NCI-H187 (cell line): ENCODE results near the gene AHSP.
"Not testable (repeated sequence)": the region's sequence is repeated elsewhere in the genome, so short reads cannot be mapped to it uniquely, and the experiment has no call there.

Experiments
- DNase-seq, 2 experiments: peaks; one replicate each; lab custom pipeline; 2025; lab: John Stamatoyannopoulos, UW

The AHSP gene

GRCh38 chr16:31531096-31531495, 3.4 kb downstream of the AHSP start:
- DNase-seq = no peak

GRCh38 chr16:31532120-31532519, 4.4 kb downstream of the AHSP start:
- no peak for DNase-seq

GRCh38 chr16:31532896-31533295, 5.2 kb downstream of the AHSP start:
- no peak for DNase-seq

GRCh38 chr16:31535737-31536136, 8.0 kb downstream of the AHSP start:
- no peak for DNase-seq

- no peak for DNase-seq
Measured at GRCh38 chr16:31536804-31537361, 9.2 kb downstream of the AHSP start.

- DNase-seq = no peak
Measured at GRCh38 chr16:31537362-31538242, 9.9 kb downstream of the AHSP start.

- not testable (repeated sequence) for DNase-seq
Measured at GRCh38 chr16:31538243-31538598, 10.5 kb downstream of the AHSP start.

- not testable (repeated sequence) for DNase-seq
Measured at GRCh38 chr16:31539762-31540161, 12.1 kb downstream of the AHSP start.

- DNase-seq = no peak
Measured at GRCh38 chr16:31542763-31543162, 15.1 kb downstream of the AHSP start.

- no peak for DNase-seq
Measured at GRCh38 chr16:31561426-31562233, 33.9 kb downstream of the AHSP start.

- DNase-seq = no peak
Measured at GRCh38 chr16:31568577-31569359, 41.1 kb downstream of the AHSP start.

GRCh38 chr16:31569360-31569717, 41.6 kb downstream of the AHSP start:
- DNase-seq = no peak

- no peak for DNase-seq
Measured at GRCh38 chr16:31572821-31573220, 45.1 kb downstream of the AHSP start.

- not testable (repeated sequence) for DNase-seq
Measured at GRCh38 chr16:31574159-31574558, 46.5 kb downstream of the AHSP start.

GRCh38 chr16:31577411-31577810, 49.7 kb downstream of the AHSP start:
- DNase-seq = no peak
